Kidney capillary endothelial cell (primary cell): ENCODE results near the gene DNAAF8.

Source experiments
- DNase-seq: peaks from one replicate; pipeline ENCODE4 v3.0.0-alpha.2; 2018; ENCODE audit warnings: low spot score

The DNAAF8 gene

GRCh38 chr16:4695473-4696171 is 38.7 kb upstream of the DNAAF8 start:
- DNase-seq = no peak

GRCh38 chr16:4696172-4696904 is 38.0 kb upstream of the DNAAF8 start:
- no peak for DNase-seq

- DNase-seq = no peak
These were observed 37.2 kb upstream of the DNAAF8 start for GRCh38 chr16:4696905-4697847.

- no peak for DNase-seq
These were observed 36.5 kb upstream of the DNAAF8 start for GRCh38 chr16:4697848-4698291.

- DNase-seq = no peak
These were observed 35.9 kb upstream of the DNAAF8 start for GRCh38 chr16:4698321-4699045.

- no peak for DNase-seq
These were observed 35.2 kb upstream of the DNAAF8 start for GRCh38 chr16:4699046-4699556.

- no peak for DNase-seq
These were observed 33.8 kb upstream of the DNAAF8 start for GRCh38 chr16:4700380-4700996.

- DNase-seq = no peak
These were observed 33.2 kb upstream of the DNAAF8 start for GRCh38 chr16:4700997-4701743.

GRCh38 chr16:4701791-4702465 is 32.4 kb upstream of the DNAAF8 start:
- DNase-seq = no peak

- no peak for DNase-seq
These were observed 31.9 kb upstream of the DNAAF8 start for GRCh38 chr16:4702466-4702808.

GRCh38 chr16:4703906-4704305 is 30.4 kb upstream of the DNAAF8 start:
- DNase-seq = no peak

- no peak for DNase-seq
These were observed 29.8 kb upstream of the DNAAF8 start for GRCh38 chr16:4704491-4704890.

- no peak for DNase-seq
These were observed 29.4 kb upstream of the DNAAF8 start for GRCh38 chr16:4704913-4705312.

GRCh38 chr16:4706871-4707270 is 27.5 kb upstream of the DNAAF8 start:
- DNase-seq = no peak

- DNase-seq = no peak
These were observed 24.9 kb upstream of the DNAAF8 start for GRCh38 chr16:4709481-4709880.

- no peak for DNase-seq
These were observed 20.5 kb upstream of the DNAAF8 start for GRCh38 chr16:4713663-4714501.

GRCh38 chr16:4714996-4715395 is 19.3 kb upstream of the DNAAF8 start:
- DNase-seq = no peak

- DNase-seq = no peak
These were observed 15.9 kb upstream of the DNAAF8 start for GRCh38 chr16:4718466-4718865.
